ENCODE measurements around the gene FAM241A. TPM values are rescaled to one million over a fixed set of nuclear protein-coding genes. Genes with fewer than 3 reads are reported as not detected.

FAM241A gene
- total and polyA plus RNA-seq, 4 donors, result 2.7 to 4.2 (median 2.9) TPM

- no peaks in the 10 kb centered on the region for H3K27me3 ChIP-seq (ENCODE audit: control insufficient read depth in 3 of 3, insufficient read depth in 3 of 3, low read length in 2 of 3)
- no peak overlapping the region for H3K27ac ChIP-seq (ENCODE audit: low read depth in 1 of 2, low read length in 1 of 2)
- DNase-seq (no peak), ATAC-seq (ENCODE audit: insufficient read depth, low FRiP score) (no peak)
- H3K36me3 ChIP-seq (ENCODE audit: control insufficient read depth in 4 of 4, insufficient read depth in 4 of 4, low read length in 4 of 4), result peaks cover 0 to 6% (median 1%) of the 10 kb centered on the region in 4 donors
- H3K9me3 ChIP-seq (ENCODE audit: control insufficient read depth in 4 of 4, insufficient read depth in 3 of 4, low read length in 3 of 4), result no peaks in the 10 kb centered on the region
- no peak overlapping the region for H3K4me3 ChIP-seq
- no peak overlapping the region for H3K9ac ChIP-seq (ENCODE audit: insufficient read depth in 1 of 2, low read length in 2 of 2)
- 76% methylated on average over 3 of the region's 3 CpGs for WGBS, 2 donors
- TF ChIP-seq CTCF (IDR thresholded peaks at IDR 0.05; ENCODE audit: control extremely low read depth, extremely low read depth), result no peak
- H3K4me1 ChIP-seq (ENCODE audit: control insufficient read depth in 5 of 5, insufficient read depth in 5 of 5, low read length in 5 of 5), result no peaks in the 10 kb centered on the region
These were observed 36.2 kb downstream of the FAM241A start for GRCh38 chr4:112181358-112182000.

- no peak for ATAC-seq (ENCODE audit: insufficient read depth, low FRiP score)
- Histone ChIP-seq H3K9me3 (ENCODE audit: control insufficient read depth in 4 of 4, insufficient read depth in 3 of 4, low read length in 3 of 4) (no peaks in the 10 kb centered on the region), H3K27ac (ENCODE audit: low read depth in 1 of 2, low read length in 1 of 2) (no peak overlapping the region), H3K36me3 (ENCODE audit: control insufficient read depth in 4 of 4, insufficient read depth in 4 of 4, low read length in 4 of 4) (peaks cover 0 to 9% (median 1%) of the 10 kb centered on the region in 4 donors), H3K9ac (ENCODE audit: insufficient read depth in 1 of 2, low read length in 2 of 2) (no peak overlapping the region), H3K4me3 (no peak overlapping the region), H3K27me3 (ENCODE audit: control insufficient read depth in 3 of 3, insufficient read depth in 3 of 3, low read length in 2 of 3) (no peaks in the 10 kb centered on the region), H3K4me1 (ENCODE audit: control insufficient read depth in 5 of 5, insufficient read depth in 5 of 5, low read length in 5 of 5) (no peaks in the 10 kb centered on the region)
- no peak for DNase-seq
- TF ChIP-seq CTCF (IDR thresholded peaks at IDR 0.05; ENCODE audit: control extremely low read depth, extremely low read depth), result no peak
- 76 to 84% methylated on average over 3 of the region's 3 CpGs for WGBS, 2 donors
These were observed 37.4 kb downstream of the FAM241A start for GRCh38 chr4:112182604-112183003.

DNA sequence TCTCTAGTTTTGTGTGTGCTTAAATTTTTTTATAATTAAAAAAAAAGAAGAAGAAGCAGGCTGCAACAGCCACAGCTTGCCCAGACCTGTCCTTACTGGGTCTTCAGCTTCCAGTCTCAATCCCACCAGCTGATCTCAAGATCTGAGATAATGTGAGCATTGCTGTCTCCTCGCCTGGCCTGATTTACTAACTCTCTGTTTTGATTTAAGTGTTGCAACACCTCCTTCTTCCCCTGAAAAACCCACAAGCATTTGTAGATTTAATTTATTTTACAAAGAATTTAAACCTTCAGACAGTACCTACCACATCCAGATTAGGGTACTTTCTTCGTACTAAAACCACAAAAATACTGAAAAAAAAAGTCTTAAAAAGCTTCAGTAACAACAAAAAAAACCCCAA is 38.0 kb downstream of the FAM241A start:
- 36 to 65% methylated on average over 2 of the region's 2 CpGs for WGBS, 2 donors
- Histone ChIP-seq H3K9me3 (ENCODE audit: control insufficient read depth in 4 of 4, insufficient read depth in 3 of 4, low read length in 3 of 4) (no peaks in the 10 kb centered on the region), H3K27me3 (ENCODE audit: control insufficient read depth in 3 of 3, insufficient read depth in 3 of 3, low read length in 2 of 3) (no peaks in the 10 kb centered on the region), H3K4me3 (no peak overlapping the region), H3K27ac (ENCODE audit: low read depth in 1 of 2, low read length in 1 of 2) (no peak overlapping the region), H3K4me1 (ENCODE audit: control insufficient read depth in 5 of 5, insufficient read depth in 5 of 5, low read length in 5 of 5) (no peaks in the 10 kb centered on the region), H3K9ac (ENCODE audit: insufficient read depth in 1 of 2, low read length in 2 of 2) (no peak overlapping the region), H3K36me3 (ENCODE audit: control insufficient read depth in 4 of 4, insufficient read depth in 4 of 4, low read length in 4 of 4) (peaks cover 0 to 9% (median 1%) of the 10 kb centered on the region in 4 donors)
- DNase-seq (no peak), ATAC-seq (ENCODE audit: insufficient read depth, low FRiP score) (no peak)
- TF ChIP-seq CTCF (IDR thresholded peaks at IDR 0.05; ENCODE audit: control extremely low read depth, extremely low read depth), result no peak

- Histone ChIP-seq H3K36me3 (ENCODE audit: control insufficient read depth in 4 of 4, insufficient read depth in 4 of 4, low read length in 4 of 4) (peaks cover 0 to 9% (median 1%) of the 10 kb centered on the region in 4 donors), H3K4me3 (no peak overlapping the region), H3K4me1 (ENCODE audit: control insufficient read depth in 5 of 5, insufficient read depth in 5 of 5, low read length in 5 of 5) (no peaks in the 10 kb centered on the region), H3K27me3 (ENCODE audit: control insufficient read depth in 3 of 3, insufficient read depth in 3 of 3, low read length in 2 of 3) (no peaks in the 10 kb centered on the region), H3K27ac (ENCODE audit: low read depth in 1 of 2, low read length in 1 of 2) (no peak overlapping the region), H3K9ac (ENCODE audit: insufficient read depth in 1 of 2, low read length in 2 of 2) (no peak overlapping the region), H3K9me3 (ENCODE audit: control insufficient read depth in 4 of 4, insufficient read depth in 3 of 4, low read length in 3 of 4) (no peaks in the 10 kb centered on the region)
- 97 to 100% methylated on average over 1 of the region's 1 CpG for WGBS, 2 donors
- ATAC-seq (ENCODE audit: insufficient read depth, low FRiP score) (no peak), DNase-seq (no peak)
- TF ChIP-seq CTCF (IDR thresholded peaks at IDR 0.05; ENCODE audit: control extremely low read depth, extremely low read depth), result no peak
These were observed 39.2 kb downstream of the FAM241A start for GRCh38 chr4:112184438-112184837.

All from lung (tissue), 12 donors.